ENCODE data around the gene FAM163A.

Gene FAM163A

DNA sequence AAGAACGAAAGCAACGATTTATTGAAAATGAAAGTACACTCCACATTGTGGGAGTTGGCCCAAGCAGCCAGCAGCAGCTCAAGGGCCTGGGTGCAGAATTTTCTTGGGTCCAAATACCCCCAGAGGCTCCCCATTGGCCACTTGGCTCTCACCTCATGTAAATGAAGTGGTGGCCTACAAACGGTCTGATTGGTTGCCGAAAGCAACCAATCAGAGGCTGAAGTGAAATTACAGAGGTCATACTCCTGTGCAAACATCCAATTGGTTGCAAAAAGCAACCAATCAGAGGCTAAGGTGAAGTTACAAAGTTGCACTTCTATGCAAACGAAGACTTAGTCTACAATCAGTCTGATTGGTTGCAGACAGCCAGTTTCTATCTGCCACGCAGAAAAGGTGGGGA lies 31.9 kb downstream of the FAM163A start:
- TF ChIP-seq CTCF (conservative IDR thresholded peaks at IDR 0.05; ENCODE audit: low read depth, low read length), result no peak
- no peak for DNase-seq (ENCODE audit: low read depth)
- no peak overlapping the region for H3K4me3 ChIP-seq (ENCODE audit: low read length)

- no peak for DNase-seq (ENCODE audit: low read depth)
- H3K4me3 ChIP-seq (ENCODE audit: low read length), result no peak overlapping the region
- TF ChIP-seq CTCF (conservative IDR thresholded peaks at IDR 0.05; ENCODE audit: low read depth, low read length), result no peak
Observed at GRCh38 chr1:179776831-179777230, 33.7 kb downstream of the FAM163A start.

DNA sequence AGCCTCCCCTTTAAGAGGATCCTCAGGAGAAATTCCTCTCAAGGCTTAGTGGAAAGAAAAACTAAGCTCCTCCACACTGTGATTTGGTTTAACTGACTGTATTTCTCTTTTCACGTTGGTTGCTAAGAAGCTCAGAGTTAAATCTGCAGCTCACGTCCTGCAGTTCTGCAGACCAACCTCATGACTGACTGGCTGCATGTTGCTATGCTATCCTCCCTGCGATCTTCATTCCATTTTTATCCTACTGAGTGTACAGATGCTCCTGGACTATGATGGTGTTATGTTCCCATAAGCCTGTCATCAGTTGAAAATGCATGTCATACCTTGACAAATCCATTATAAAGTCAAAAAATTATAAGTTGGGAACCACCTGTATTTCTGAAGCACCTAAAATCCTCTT lies 34.6 kb downstream of the FAM163A start:
- no peak for DNase-seq (ENCODE audit: low read depth)
- no peak overlapping the region for H3K4me3 ChIP-seq (ENCODE audit: low read length)
- no peak for TF ChIP-seq CTCF (conservative IDR thresholded peaks at IDR 0.05; ENCODE audit: low read depth, low read length)

DNA sequence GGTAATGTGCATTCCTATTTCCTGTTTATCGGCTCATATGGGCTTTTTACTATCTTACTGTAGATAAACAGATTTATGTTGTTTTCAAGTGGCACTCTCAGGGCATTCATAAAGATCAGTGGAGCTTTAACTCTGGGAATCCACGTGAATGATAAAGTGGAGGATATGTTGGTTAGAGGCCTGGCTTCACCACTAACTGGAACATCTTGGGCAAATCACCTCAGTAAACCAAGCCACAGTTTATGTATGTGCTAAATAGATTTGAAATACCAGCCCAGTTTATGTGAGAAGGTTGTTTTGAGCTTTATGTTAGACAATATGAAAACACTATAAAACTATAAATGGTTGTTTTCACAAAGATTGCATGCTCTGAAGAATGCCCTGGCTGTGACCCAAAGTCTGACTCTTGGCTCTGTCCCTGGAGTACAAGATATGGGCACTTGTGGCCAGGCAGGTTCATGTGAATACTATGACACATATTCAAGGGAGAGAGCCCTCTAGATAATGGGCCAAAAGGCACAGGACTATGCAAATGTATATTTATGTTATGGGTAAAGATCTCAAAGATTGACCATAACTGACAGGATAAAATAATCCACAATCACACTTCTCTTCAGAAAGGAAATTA lies 36.7 kb downstream of the FAM163A start:
- H3K4me3 ChIP-seq (ENCODE audit: low read length), result no peak overlapping the region
- TF ChIP-seq CTCF (conservative IDR thresholded peaks at IDR 0.05; ENCODE audit: low read depth, low read length), result no peak
- DNase-seq (ENCODE audit: low read depth), result no peak

GRCh38 chr1:179781962-179782361 lies 38.9 kb downstream of the FAM163A start:
- no peak for TF ChIP-seq CTCF (conservative IDR thresholded peaks at IDR 0.05; ENCODE audit: low read depth, low read length)
- H3K4me3 ChIP-seq (ENCODE audit: low read length), result no peak overlapping the region
- DNase-seq (ENCODE audit: low read depth), result no peak

- DNase-seq (ENCODE audit: low read depth), result no peak
- H3K4me3 ChIP-seq (ENCODE audit: low read length), result no peak overlapping the region
- no peak for TF ChIP-seq CTCF (conservative IDR thresholded peaks at IDR 0.05; ENCODE audit: low read depth, low read length)
Observed at GRCh38 chr1:179785031-179785431, 41.9 kb downstream of the FAM163A start.

DNA sequence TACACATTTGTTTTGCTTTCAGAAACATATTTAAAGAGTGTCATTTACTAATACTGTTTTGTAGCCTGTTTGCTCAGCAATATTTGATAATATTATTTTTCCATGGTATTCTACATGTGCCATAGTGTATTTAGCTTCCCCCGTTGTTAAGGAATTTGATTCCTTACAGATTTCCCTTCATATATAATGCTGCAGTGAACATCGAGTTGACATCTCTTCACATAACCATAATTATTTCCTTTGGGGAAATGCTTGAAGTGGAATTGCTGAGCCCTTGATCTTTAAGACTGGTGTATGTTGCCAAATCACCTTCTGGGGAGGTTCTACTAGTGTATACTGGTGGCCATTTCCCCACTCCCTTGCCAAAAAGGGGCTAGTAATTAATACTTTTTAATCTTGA lies 42.6 kb downstream of the FAM163A start:
- no peak for TF ChIP-seq CTCF (conservative IDR thresholded peaks at IDR 0.05; ENCODE audit: low read depth, low read length)
- DNase-seq (ENCODE audit: low read depth), result peak; percentile 33
- H3K4me3 ChIP-seq (ENCODE audit: low read length), result no peak overlapping the region
